ENCODE data around the gene MSI2.
A peak's percentile ranks its signal among the peaks of the same experiment; 100 is the strongest.

The MSI2 gene

DNA sequence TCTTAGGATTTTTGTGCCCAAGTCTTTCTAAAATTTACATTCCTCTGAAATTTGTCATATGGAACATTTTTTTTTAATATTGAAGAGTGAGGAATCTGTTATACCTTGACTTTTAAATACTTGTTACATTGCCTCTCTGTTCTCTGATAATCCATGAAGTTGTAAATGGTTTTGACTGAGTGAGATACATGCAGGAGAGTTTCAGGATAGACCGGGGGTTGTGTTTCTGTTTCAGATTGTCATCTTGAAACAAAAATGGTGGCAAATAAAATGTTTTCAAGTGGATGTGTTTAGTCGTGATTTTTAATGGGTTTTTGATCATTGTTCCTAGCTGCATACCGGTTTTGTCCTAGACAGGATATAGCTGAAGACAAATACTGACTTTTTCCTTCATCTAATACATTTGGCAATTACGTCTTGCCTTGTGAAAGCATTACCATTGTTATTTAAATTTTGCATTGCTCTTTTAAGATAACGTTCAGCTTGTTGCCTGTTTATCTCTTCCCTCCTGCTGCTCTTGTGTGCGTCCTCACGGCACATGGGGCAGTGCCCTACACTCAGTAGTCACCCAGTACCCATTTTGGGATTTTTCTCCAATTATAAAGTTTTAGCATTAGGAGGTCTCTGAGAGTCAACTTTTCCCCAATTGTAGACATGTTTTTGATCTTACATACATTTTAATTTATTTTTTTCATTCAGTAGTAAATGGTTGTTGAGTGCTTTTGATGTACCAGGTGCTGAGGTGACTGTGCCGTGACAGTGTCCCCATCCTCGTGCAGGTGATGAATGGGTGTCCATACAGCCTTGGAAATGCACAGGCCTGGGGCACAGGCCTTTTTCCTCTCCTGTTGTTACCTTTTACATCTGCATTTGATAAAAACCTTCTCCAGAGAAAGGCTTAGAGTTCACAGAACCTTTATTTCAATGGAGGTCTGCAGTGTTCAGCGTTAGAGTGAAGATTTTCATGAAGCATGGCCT, 169.9 kb downstream of the MSI2 start:
- no peak for TF ChIP-seq CTCF (IDR thresholded peaks at IDR 0.05; ENCODE audit: low read depth, low read length)
- Histone ChIP-seq H3K36me3 (peaks cover 30% of the 10 kb centered on the region), H3K4me3 (ENCODE audit: low read depth, low read length) (no peak overlapping the region), H3K27me3 (ENCODE audit: insufficient read depth, low read depth, severe bottlenecking) (no peaks in the 10 kb centered on the region), H3K27ac (no peak overlapping the region), H3K9me3 (ENCODE audit: severe bottlenecking) (no peaks in the 10 kb centered on the region)
- no peak for DNase-seq

- peaks cover 43% of the 10 kb centered on the region for H3K36me3 ChIP-seq
- no peaks in the 10 kb centered on the region for H3K27me3 ChIP-seq (ENCODE audit: insufficient read depth, low read depth, severe bottlenecking)
- H3K9me3 ChIP-seq (ENCODE audit: severe bottlenecking) = no peaks in the 10 kb centered on the region
- H3K27ac ChIP-seq = no peak overlapping the region
- TF ChIP-seq CTCF (IDR thresholded peaks at IDR 0.05; ENCODE audit: low read depth, low read length) = no peak
- H3K4me3 ChIP-seq (ENCODE audit: low read depth, low read length) = no peak overlapping the region
- no peak for DNase-seq
Measured at GRCh38 chr17:57429966-57430365, 173.6 kb downstream of the MSI2 start.

DNA sequence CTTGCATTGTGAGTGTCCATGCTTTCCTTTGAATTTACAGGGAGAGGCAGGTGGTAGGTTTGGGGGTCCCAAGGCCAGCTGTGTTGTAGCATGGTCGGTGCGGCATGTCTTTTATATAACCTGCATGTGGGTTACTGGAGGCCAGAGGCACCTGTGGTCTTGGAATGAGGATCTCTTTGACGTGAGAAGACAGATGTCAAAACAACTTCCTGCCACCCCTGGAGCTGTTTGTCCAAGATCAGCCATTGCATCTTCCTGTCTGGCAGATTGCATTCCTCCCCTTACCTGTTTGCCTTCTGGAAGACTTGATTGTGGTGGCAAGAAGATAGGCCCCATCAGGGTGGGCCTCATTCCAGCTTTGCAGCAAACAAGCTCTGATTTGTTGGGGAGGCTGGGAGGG, 175.1 kb downstream of the MSI2 start:
- Histone ChIP-seq H3K4me3 (ENCODE audit: low read depth, low read length) (no peak overlapping the region), H3K27ac (no peak overlapping the region), H3K27me3 (ENCODE audit: insufficient read depth, low read depth, severe bottlenecking) (no peaks in the 10 kb centered on the region), H3K9me3 (ENCODE audit: severe bottlenecking) (no peaks in the 10 kb centered on the region), H3K36me3 (peaks cover 40% of the 10 kb centered on the region)
- no peak for TF ChIP-seq CTCF (IDR thresholded peaks at IDR 0.05; ENCODE audit: low read depth, low read length)
- DNase-seq = no peak

- no peak for DNase-seq
- 0 out of 2 replicates have a peak, but pooled peaks have one; percentile 14 for TF ChIP-seq CTCF (IDR thresholded peaks at IDR 0.05; ENCODE audit: low read depth, low read length)
- H3K4me3 ChIP-seq (ENCODE audit: low read depth, low read length) = no peak overlapping the region
- H3K36me3 ChIP-seq = peaks cover 37% of the 10 kb centered on the region
- no peak overlapping the region for H3K27ac ChIP-seq
- no peaks in the 10 kb centered on the region for H3K27me3 ChIP-seq (ENCODE audit: insufficient read depth, low read depth, severe bottlenecking)
- no peaks in the 10 kb centered on the region for H3K9me3 ChIP-seq (ENCODE audit: severe bottlenecking)
Measured at GRCh38 chr17:57432507-57433277, 176.4 kb downstream of the MSI2 start.

GRCh38 chr17:57433452-57433851, 177.1 kb downstream of the MSI2 start:
- no peak overlapping the region for H3K27ac ChIP-seq
- no peak for TF ChIP-seq CTCF (IDR thresholded peaks at IDR 0.05; ENCODE audit: low read depth, low read length)
- H3K36me3 ChIP-seq = peaks cover 37% of the 10 kb centered on the region
- DNase-seq = no peak
- H3K4me3 ChIP-seq (ENCODE audit: low read depth, low read length) = no peak overlapping the region
- H3K9me3 ChIP-seq (ENCODE audit: severe bottlenecking) = no peaks in the 10 kb centered on the region
- H3K27me3 ChIP-seq (ENCODE audit: insufficient read depth, low read depth, severe bottlenecking) = no peaks in the 10 kb centered on the region
